Upper lobe of right lung (tissue), 1 donor: ENCODE results near the gene HYAL4. TPM values are rescaled to one million over a fixed set of nuclear protein-coding genes. Genes with fewer than 3 reads are reported as not detected.

ENCODE experiments used
- total RNA-seq: library from RNA; stranded (reverse); fragmentation: NEBNext Ultra II Directional; extraction: Animal tissue kit (Norgen Biotek cat#: 25700); gene quantifications from one replicate; pipeline ENCODE4 v1.2.1, GENCODE V29; 2021
- donor health status: DM: no; HTN: yes; CAD: no; lungs with severe emphysema.

The HYAL4 gene
- total RNA-seq, 1 donor from 2014 or later: not detected

Other genes starting within 250 kb of the HYAL4 start
- gene ASB15, start 243.3 kb upstream of the HYAL4 start, total RNA-seq: not detected
- gene LMOD2, start 189.3 kb upstream of the HYAL4 start, total RNA-seq: 0.17 TPM
- gene WASL, start 96.2 kb upstream of the HYAL4 start, total RNA-seq: 40.0 TPM
- not detected for gene SPAM1, start 80.1 kb downstream of the HYAL4 start, total RNA-seq
- not detected for gene TMEM229A, start 187.9 kb downstream of the HYAL4 start, total RNA-seq